ENCODE measurements around the gene TCP11.
A peak's percentile ranks its signal among the peaks of the same experiment; 100 is the strongest.
"Not testable (repeated sequence)": the region's sequence is repeated elsewhere in the genome, so short reads cannot be mapped to it uniquely, and the experiment has no call there.

Gene TCP11

GRCh38 chr6:35145757-35146156 lies 4.6 kb upstream of the TCP11 start:
- DNase-seq = no peak

- peak; percentile 69 for DNase-seq
Measured at GRCh38 chr6:35142588-35143569, 1.7 kb upstream of the TCP11 start.

GRCh38 chr6:35140639-35141006 lies 516 bp downstream of the TCP11 start:
- no peak for DNase-seq

GRCh38 chr6:35139924-35140638 lies 1.1 kb downstream of the TCP11 start:
- DNase-seq = peak; percentile 74

- DNase-seq = no peak
Measured at GRCh38 chr6:35139470-35139869, 1.7 kb downstream of the TCP11 start.

- not testable (repeated sequence) for DNase-seq
Measured at GRCh38 chr6:35138191-35138590, 2.9 kb downstream of the TCP11 start.

- no peak for DNase-seq
Measured at GRCh38 chr6:35136185-35136584, 5.0 kb downstream of the TCP11 start.

- no peak for DNase-seq
Measured at GRCh38 chr6:35128496-35128895, 12.6 kb downstream of the TCP11 start.

GRCh38 chr6:35128042-35128441 lies 13.1 kb downstream of the TCP11 start:
- DNase-seq = no peak

- no peak for DNase-seq
Measured at GRCh38 chr6:35124356-35124755, 16.8 kb downstream of the TCP11 start.

- DNase-seq = no peak
Measured at GRCh38 chr6:35120746-35121145, 20.4 kb downstream of the TCP11 start.

GRCh38 chr6:35108309-35108885 lies 32.7 kb downstream of the TCP11 start:
- DNase-seq = no peak

GRCh38 chr6:35107761-35108160 lies 33.4 kb downstream of the TCP11 start:
- not testable (repeated sequence) for DNase-seq

GRCh38 chr6:35107208-35107607 lies 33.9 kb downstream of the TCP11 start:
- not testable (repeated sequence) for DNase-seq

- not testable (repeated sequence) for DNase-seq
Measured at GRCh38 chr6:35106061-35106460, 35.1 kb downstream of the TCP11 start.

- no peak for DNase-seq
Measured at GRCh38 chr6:35105078-35105477, 36.1 kb downstream of the TCP11 start.

- DNase-seq = no peak
Measured at GRCh38 chr6:35099116-35099515, 42.0 kb downstream of the TCP11 start.

GRCh38 chr6:35096129-35096862 lies 44.8 kb downstream of the TCP11 start:
- peak; percentile 95 for DNase-seq

GRCh38 chr6:35094183-35094582 lies 47.0 kb downstream of the TCP11 start:
- DNase-seq = no peak

GRCh38 chr6:35093783-35094182 lies 47.4 kb downstream of the TCP11 start:
- no peak for DNase-seq

- DNase-seq = peak; percentile 25
Measured at GRCh38 chr6:35093118-35093445, 48.1 kb downstream of the TCP11 start.

- DNase-seq = peak; percentile 85
Measured at GRCh38 chr6:35092362-35093117, 48.6 kb downstream of the TCP11 start.
